ENCODE results near the gene CDON.

- no peak for TF ChIP-seq POLR2A (IDR thresholded peaks at IDR 0.05)
- no peak for TF ChIP-seq CTCF (IDR thresholded peaks at IDR 0.05)
These were observed 117.5 kb downstream of the CDON start for GRCh38 chr11:125945011-125945796.
